NK-92 (cell line): ENCODE data around the gene ATCAY.
"Not testable (repeated sequence)": the region's sequence is repeated elsewhere in the genome, so short reads cannot be mapped to it uniquely, and the experiment has no call there.

Experiments used
- DNase-seq: peaks from one replicate; lab custom pipeline; 2025; ENCODE audit not compliant: unreplicated experiment; lab: John Stamatoyannopoulos, UW

The ATCAY gene

GRCh38 chr19:3855320-3855719 lies 25.2 kb upstream of the ATCAY start:
- no peak for DNase-seq

GRCh38 chr19:3857449-3858003 lies 23.0 kb upstream of the ATCAY start:
- DNase-seq, result no peak

GRCh38 chr19:3860499-3860898 lies 20.0 kb upstream of the ATCAY start:
- DNase-seq, result no peak

- DNase-seq, result no peak
These were observed 17.5 kb upstream of the ATCAY start for GRCh38 chr19:3862826-3863500.

- DNase-seq, result no peak
These were observed 16.8 kb upstream of the ATCAY start for GRCh38 chr19:3863648-3864047.

- no peak for DNase-seq
These were observed 13.4 kb upstream of the ATCAY start for GRCh38 chr19:3866910-3867638.

GRCh38 chr19:3867971-3868769 lies 12.3 kb upstream of the ATCAY start:
- no peak for DNase-seq

- no peak for DNase-seq
These were observed 11.6 kb upstream of the ATCAY start, which contains the start of gene ZFR2 for GRCh38 chr19:3868770-3869456. ZFR2 (minus strand) TSS chr19:3869038; CDS start chr19:3869017, 21 bp downstream.

- no peak for DNase-seq
These were observed 7.3 kb upstream of the ATCAY start for GRCh38 chr19:3873151-3873550.

- not testable (repeated sequence) for DNase-seq
These were observed 5.8 kb upstream of the ATCAY start for GRCh38 chr19:3874695-3875094.

- no peak for DNase-seq
These were observed 829 bp upstream of the ATCAY start for GRCh38 chr19:3879656-3880055.

GRCh38 chr19:3881272-3882040 lies 971 bp downstream of the ATCAY start:
- no peak for DNase-seq

GRCh38 chr19:3882041-3882384 lies 1.5 kb downstream of the ATCAY start:
- no peak for DNase-seq

GRCh38 chr19:3890591-3890990 lies 10.1 kb downstream of the ATCAY start:
- DNase-seq, result no peak

GRCh38 chr19:3893509-3894179 lies 13.2 kb downstream of the ATCAY start:
- no peak for DNase-seq

GRCh38 chr19:3894959-3895358 lies 14.5 kb downstream of the ATCAY start:
- DNase-seq, result not testable (repeated sequence)

- no peak for DNase-seq
These were observed 15.3 kb downstream of the ATCAY start for GRCh38 chr19:3895788-3896187.

GRCh38 chr19:3897936-3898335 lies 17.5 kb downstream of the ATCAY start:
- DNase-seq, result no peak

GRCh38 chr19:3898426-3898825 lies 17.9 kb downstream of the ATCAY start:
- no peak for DNase-seq
